Endothelial cell (in vitro differentiated cells): ENCODE data around the gene TMEM114. TPM values are rescaled to one million over a fixed set of nuclear protein-coding genes. Genes with fewer than 3 reads are reported as not detected.

ENCODE experiments used
- DNase-seq: peaks from one replicate; pipeline ENCODE4 v3.0.0; 2021; ENCODE audit warnings: low spot score
- H3K27ac Mint-ChIP-seq: one replicate; pipeline ENCODE4 v1.8.0; 2021; ENCODE audit warnings: mixed read lengths, inconsistent platforms; ENCODE audit not compliant: unreplicated experiment
- H3K27me3 Mint-ChIP-seq: one replicate; pipeline ENCODE4 v1.8.0; 2021; ENCODE audit warnings: mild to moderate bottlenecking, moderate library complexity, mixed read lengths, inconsistent platforms; ENCODE audit not compliant: unreplicated experiment
- H3K36me3 Mint-ChIP-seq: one replicate; pipeline ENCODE4 v1.8.0; 2021; ENCODE audit warnings: mild to moderate bottlenecking, low read depth, mixed read lengths, inconsistent platforms; ENCODE audit not compliant: unreplicated experiment
- H3K4me1 Mint-ChIP-seq: one replicate; pipeline ENCODE4 v1.8.0; 2021; ENCODE audit warnings: mild to moderate bottlenecking, mixed read lengths, inconsistent platforms; ENCODE audit not compliant: unreplicated experiment
- H3K4me3 Mint-ChIP-seq: one replicate; pipeline ENCODE4 v1.8.0; 2021; ENCODE audit warnings: mild to moderate bottlenecking, mixed read lengths, inconsistent platforms; ENCODE audit not compliant: unreplicated experiment
- H3K9me3 Mint-ChIP-seq: one replicate; pipeline ENCODE4 v1.8.0; 2021; ENCODE audit warnings: mixed read lengths, inconsistent platforms; ENCODE audit not compliant: unreplicated experiment
- CTCF ChIP-seq: fragments of 200-600 bp; sonication (generic); IDR thresholded peaks from one replicate; pipeline ENCODE4 v1.5.0; 2021; ENCODE audit warnings: antibody characterized with exemption; ENCODE audit not compliant: unreplicated experiment
- total RNA-seq: library from RNA; stranded (reverse); fragmentation: NEBNext Ultra II Directional; extraction: Animal tissue kit (Norgen Biotek cat#: 25700); gene quantifications from one replicate; pipeline ENCODE4 v1.2.1, GENCODE V29; 2021; ENCODE audit not compliant: unreplicated experiment

The TMEM114 gene
- total RNA-seq, 1 donor from 2014 or later, result not detected

DNA sequence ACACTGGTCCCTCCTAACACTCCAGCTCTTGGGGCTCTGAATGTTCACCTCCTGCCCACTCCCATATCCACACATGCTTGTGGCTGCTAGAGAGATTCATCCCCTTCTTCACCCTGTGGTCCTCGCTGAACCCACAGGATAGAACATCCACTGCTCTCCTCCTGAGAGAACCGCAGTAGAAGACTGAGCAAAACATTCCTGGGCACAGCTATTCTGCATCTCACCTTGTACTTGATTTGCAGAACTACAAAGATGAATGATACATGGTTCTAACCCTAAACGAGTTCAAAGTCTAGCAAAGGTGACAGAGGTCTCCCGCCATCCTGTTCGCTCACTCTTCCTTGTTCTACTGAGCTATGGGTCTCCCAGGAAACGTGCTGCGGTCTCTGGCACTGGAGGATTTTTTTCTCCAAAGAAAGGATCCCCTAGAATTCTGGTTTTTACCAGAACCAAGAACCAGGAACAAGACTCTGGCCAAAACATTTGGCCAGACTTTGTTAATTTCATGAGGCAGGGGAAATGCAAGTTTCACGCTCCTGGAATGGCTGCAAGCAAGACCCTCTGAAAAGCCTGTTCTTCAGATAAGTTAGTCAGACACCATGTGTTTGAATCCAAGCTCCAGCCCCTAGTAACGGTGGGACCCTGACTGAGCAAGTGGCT, 39.5 kb downstream of the TMEM114 start:
- no peak for DNase-seq
- no peak for TF ChIP-seq CTCF
- no peaks in the 10 kb centered on the region for H3K9me3 Mint-ChIP-seq
- H3K4me3 Mint-ChIP-seq, result no peak overlapping the region
- no peaks in the 10 kb centered on the region for H3K36me3 Mint-ChIP-seq
- peaks cover 3% of the 10 kb centered on the region for H3K27me3 Mint-ChIP-seq
- no peaks in the 10 kb centered on the region for H3K4me1 Mint-ChIP-seq
- H3K27ac Mint-ChIP-seq, result no peak overlapping the region

DNA sequence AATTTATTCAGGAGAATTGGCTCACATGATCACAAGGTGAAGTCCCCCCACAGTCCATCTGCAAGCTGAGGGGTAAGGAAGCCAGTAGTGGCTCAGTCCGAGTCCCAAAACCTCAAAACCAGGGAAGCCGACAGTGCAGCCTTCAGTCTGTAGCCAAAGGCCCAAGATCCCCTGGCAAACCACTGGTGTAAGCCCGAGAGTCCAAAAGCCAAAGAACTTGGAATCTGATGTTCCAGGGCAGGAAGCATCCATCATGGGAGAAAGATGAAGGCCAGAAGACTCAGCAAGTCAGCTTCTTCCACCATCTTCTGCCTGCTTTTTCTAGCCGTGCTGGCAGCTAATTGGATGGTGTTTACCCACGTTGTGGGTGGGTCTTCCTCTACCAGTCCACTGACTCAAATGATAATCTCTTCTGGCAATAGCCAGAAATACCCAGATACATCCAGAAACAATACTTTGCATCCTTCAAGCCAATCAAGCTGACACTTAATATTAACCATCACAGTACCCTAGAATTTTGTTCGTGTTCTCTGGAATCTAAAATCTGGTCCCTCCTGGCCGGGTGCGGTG, 40.4 kb downstream of the TMEM114 start:
- no peak overlapping the region for H3K27ac Mint-ChIP-seq
- H3K4me3 Mint-ChIP-seq, result no peak overlapping the region
- H3K36me3 Mint-ChIP-seq, result no peaks in the 10 kb centered on the region
- H3K4me1 Mint-ChIP-seq, result no peaks in the 10 kb centered on the region
- TF ChIP-seq CTCF, result no peak
- H3K27me3 Mint-ChIP-seq, result peaks cover 2% of the 10 kb centered on the region
- DNase-seq, result no peak
- H3K9me3 Mint-ChIP-seq, result no peaks in the 10 kb centered on the region

DNA sequence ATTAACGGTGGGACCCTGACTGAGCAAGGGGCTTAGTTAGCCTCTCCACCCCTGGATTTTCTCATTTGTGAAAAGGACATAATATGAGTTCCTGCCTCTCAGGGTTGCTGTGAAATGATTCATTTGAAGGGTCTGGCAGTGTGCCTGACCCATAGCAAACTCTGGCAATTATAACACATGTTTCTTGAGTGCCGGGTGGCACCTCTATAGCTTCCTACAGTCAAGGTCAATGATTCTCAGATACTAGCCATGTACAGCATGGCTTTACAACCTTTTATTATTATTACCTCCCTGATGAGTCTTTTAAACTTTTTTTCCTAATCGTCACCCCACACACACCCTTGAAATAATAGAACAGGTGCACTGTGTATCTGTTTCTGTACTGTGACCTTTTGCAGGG, 42.1 kb downstream of the TMEM114 start:
- no peak overlapping the region for H3K27ac Mint-ChIP-seq
- no peak overlapping the region for H3K4me3 Mint-ChIP-seq
- H3K27me3 Mint-ChIP-seq, result peaks cover 4% of the 10 kb centered on the region
- DNase-seq, result no peak
- TF ChIP-seq CTCF, result no peak
- no peaks in the 10 kb centered on the region for H3K4me1 Mint-ChIP-seq
- no peaks in the 10 kb centered on the region for H3K36me3 Mint-ChIP-seq
- H3K9me3 Mint-ChIP-seq, result no peaks in the 10 kb centered on the region

GRCh38 chr16:8547762-8548161, 42.5 kb downstream of the TMEM114 start:
- Mint-ChIP-seq H3K4me3 (no peak overlapping the region), H3K9me3 (no peaks in the 10 kb centered on the region), H3K27me3 (peaks cover 2% of the 10 kb centered on the region), H3K4me1 (no peaks in the 10 kb centered on the region), H3K27ac (no peak overlapping the region), H3K36me3 (no peaks in the 10 kb centered on the region)
- no peak for DNase-seq
- TF ChIP-seq CTCF, result no peak

DNA sequence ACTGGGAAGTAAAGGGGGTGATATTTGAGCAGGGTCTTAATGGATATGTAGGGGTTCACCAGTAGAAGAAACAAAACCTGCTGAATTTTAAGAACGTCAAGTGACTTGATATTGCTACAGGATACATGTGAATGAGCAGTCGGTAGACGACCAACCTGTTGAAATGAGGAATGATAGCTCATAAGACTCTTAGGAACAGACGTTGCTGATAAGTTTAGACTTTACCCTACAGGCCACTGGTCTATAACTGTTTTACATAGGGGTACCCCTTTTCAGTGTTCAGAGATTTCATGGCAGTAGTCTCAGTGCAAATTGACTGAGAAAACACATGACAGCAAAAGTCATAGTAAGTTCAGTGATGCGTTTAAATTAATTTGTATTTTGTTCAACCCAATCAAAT, 45.9 kb downstream of the TMEM114 start:
- no peaks in the 10 kb centered on the region for H3K36me3 Mint-ChIP-seq
- H3K9me3 Mint-ChIP-seq, result no peaks in the 10 kb centered on the region
- H3K4me3 Mint-ChIP-seq, result no peak overlapping the region
- H3K27ac Mint-ChIP-seq, result no peak overlapping the region
- no peak for TF ChIP-seq CTCF
- no peak for DNase-seq
- peaks cover 2% of the 10 kb centered on the region for H3K27me3 Mint-ChIP-seq
- no peaks in the 10 kb centered on the region for H3K4me1 Mint-ChIP-seq
